ENCODE data around the gene PCDH9.

The PCDH9 gene

GRCh38 chr13:66530686-66531085 lies 699.5 kb downstream of the PCDH9 start:
- DNase-seq (ENCODE audit: extremely low spot score, insufficient read length, low read depth) (no peak), FAIRE-seq (no peak)

GRCh38 chr13:66530158-66530557 lies 700.0 kb downstream of the PCDH9 start:
- FAIRE-seq, result no peak

DNA sequence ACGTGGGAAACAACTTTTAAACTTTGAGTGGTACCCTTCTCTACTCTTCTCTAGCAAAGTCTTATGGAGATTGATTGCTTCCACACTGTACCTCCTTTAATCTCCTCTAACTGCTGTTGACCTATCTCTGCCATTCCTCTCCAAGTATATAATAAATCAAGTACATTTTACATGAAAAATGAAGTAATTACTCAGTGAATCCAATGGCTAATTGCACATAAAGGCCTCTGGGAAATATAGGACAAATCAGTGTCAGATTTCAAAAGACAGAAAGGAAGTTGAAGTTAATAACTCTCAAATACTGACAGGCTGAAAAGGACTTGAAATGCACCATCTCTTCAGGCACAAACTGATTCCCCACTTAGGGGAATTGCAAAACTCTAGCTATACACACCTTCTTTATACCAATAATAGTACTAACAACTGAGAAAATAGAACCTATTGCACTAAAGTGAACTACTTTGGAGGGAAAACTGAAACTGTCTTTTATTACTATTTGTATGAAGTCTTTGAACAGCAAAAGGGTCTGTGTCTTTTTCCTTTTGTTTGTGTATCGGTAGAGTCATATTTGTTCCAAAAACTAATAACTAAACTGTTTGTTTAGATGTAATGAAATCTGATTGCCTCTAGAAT lies 701.1 kb downstream of the PCDH9 start:
- no peak for DNase-seq (ENCODE audit: extremely low spot score, insufficient read length, low read depth)
- FAIRE-seq, result no peak

More at GRCh38 chr13:66530158-66530557, 700.0 kb downstream of the PCDH9 start:
- no peak for DNase-seq (ENCODE audit: extremely low spot score, insufficient read length, low read depth)

DNA sequence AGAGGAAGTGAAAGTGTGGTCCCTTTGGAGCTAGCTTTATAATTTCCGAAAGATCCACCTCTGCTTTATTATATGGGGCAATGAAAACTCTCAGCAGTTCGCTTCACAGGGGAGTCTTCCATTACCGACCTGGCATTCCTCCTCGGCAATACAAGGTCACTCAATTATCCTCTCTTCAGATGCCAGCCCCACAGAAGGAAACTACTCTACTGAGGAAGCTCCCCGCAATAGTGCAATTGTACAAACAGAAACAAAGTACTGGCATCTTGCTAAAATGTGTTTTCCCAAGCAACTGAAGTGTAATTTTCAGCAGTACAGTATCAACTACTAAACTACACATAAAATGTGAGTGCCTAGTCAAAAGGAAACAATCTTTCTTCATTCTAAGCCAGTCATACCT lies 702.0 kb downstream of the PCDH9 start:
- FAIRE-seq (no peak), DNase-seq (ENCODE audit: extremely low spot score, insufficient read length, low read depth) (no peak)

- FAIRE-seq (no peak), DNase-seq (ENCODE audit: extremely low spot score, insufficient read length, low read depth) (no peak)
These were observed 709.4 kb downstream of the PCDH9 start for GRCh38 chr13:66520511-66521355.

- FAIRE-seq, result no peak
These were observed 710.9 kb downstream of the PCDH9 start for GRCh38 chr13:66519259-66519658.

GRCh38 chr13:66518068-66518467 lies 712.1 kb downstream of the PCDH9 start:
- DNase-seq (ENCODE audit: extremely low spot score, insufficient read length, low read depth) (no peak), FAIRE-seq (no peak)

More at GRCh38 chr13:66519259-66519658, 710.9 kb downstream of the PCDH9 start:
- no peak for DNase-seq (ENCODE audit: extremely low spot score, insufficient read length, low read depth)

DNA sequence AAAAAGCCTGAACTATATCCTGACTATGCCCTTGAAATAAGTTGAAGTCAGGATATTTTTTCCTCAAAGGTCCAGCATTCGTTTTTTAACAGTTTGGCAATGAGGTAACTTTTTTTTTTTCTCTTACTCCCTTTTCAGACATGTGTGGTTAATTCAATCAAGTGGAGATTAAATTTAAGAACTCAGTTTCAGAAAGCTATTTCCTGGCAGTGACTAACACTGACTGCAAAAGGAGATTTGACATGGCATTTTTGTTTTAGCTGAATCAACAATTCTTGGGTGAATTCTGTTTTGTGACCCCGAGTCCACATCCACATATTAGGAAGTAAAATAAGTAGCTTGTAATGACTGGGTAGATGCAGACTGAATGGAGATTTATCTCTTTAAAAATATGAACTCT lies 716.4 kb downstream of the PCDH9 start:
- no peak for FAIRE-seq
- DNase-seq (ENCODE audit: extremely low spot score, insufficient read length, low read depth), result no peak

- DNase-seq (ENCODE audit: extremely low spot score, insufficient read length, low read depth) (no peak), FAIRE-seq (no peak)
These were observed 721.0 kb downstream of the PCDH9 start for GRCh38 chr13:66509175-66509574.

DNA sequence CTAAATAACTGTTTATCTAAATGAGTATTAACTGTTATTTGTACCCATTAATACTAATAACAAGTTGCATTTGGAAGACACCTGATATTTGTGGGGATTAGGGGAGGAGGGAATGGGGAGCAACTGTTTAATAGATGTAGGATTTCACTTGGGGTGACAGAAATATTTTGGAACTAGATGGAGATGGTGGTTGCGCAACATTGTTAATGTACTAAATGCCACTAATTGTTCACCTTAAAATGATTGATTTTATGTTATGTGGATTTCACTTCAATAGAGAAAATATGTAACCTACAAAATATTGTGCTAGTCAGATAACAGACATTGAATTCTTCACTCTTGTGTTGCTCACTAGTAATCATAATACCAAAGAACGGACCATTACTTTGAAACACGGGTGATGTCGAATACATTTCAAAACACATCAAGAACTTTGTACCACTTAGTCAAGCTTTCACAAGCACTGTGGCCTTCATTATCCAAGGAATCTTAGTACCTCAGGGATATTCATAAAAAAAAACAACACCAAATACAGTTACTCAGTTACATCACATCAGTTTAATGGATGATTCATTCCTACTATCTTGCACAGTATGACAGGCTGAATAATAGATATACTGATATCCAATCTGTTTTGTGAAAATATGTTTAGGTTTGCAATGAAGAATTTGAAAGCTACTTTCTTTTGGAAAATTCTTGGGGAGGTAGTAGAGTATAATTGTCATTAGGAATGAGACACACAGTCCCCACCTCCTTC lies 721.8 kb downstream of the PCDH9 start:
- no peak for DNase-seq (ENCODE audit: extremely low spot score, insufficient read length, low read depth)
- FAIRE-seq, result no peak

DNA sequence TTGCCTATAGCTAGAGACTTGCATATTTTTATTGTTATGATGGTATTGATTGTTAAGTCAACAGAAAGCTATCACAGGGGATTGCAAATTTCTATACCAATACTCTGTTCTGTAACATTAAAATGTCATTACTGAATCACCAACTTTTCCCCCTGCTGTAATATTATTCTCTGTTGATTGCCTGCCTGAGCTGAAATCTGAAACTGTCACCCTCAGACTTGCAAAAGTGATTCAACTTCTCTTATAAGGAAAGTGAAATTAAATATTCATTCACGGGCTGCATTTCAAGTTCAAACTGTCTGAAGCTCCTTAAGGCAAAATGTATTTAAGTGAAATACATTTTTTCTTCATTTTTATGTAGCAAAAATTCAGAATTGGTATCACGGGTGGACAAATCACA lies 723.2 kb downstream of the PCDH9 start:
- DNase-seq (ENCODE audit: extremely low spot score, insufficient read length, low read depth), result no peak
- FAIRE-seq, result no peak

DNA sequence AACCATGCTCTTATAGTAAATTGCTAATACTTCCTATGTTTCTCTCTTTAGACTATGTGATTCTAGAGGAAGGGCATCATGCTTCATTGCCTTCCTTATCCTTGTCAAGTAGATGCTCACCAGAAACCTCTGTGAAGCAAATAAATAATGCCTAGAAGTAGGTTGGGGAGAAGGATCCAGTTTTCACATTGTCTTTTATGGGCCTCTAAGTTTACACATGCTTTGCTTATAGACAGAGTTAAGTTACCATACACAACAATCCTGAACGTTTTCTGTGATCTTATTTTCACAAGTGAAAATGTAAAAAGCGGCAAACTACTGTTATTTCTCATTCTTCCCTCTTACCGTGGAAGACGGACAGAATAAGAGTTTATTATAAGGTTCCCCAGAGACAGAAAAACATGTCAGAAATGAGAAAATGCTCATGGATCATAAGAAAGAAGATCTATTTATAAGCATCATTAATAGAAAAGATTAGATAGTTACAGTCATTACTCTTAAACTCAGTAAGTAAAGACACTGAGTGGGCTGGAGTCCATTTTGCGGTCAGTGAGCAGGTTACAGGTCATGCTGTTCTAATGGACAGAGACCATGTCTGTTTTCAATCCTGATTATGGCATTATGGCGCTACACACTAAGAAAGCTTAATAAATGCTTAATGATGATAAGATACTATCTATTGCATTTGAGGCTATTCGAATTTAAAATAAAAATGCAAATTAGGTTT lies 723.9 kb downstream of the PCDH9 start:
- no peak for FAIRE-seq

GRCh38 chr13:66503890-66504289 lies 726.2 kb downstream of the PCDH9 start:
- DNase-seq (ENCODE audit: extremely low spot score, insufficient read length, low read depth) (no peak), FAIRE-seq (no peak)

More for the DNA sequence above, 723.9 kb downstream of the PCDH9 start:
- no peak for DNase-seq (ENCODE audit: extremely low spot score, insufficient read length, low read depth)

GRCh38 chr13:66501181-66501580 lies 729.0 kb downstream of the PCDH9 start:
- no peak for FAIRE-seq
- DNase-seq (ENCODE audit: extremely low spot score, insufficient read length, low read depth), result no peak

DNA sequence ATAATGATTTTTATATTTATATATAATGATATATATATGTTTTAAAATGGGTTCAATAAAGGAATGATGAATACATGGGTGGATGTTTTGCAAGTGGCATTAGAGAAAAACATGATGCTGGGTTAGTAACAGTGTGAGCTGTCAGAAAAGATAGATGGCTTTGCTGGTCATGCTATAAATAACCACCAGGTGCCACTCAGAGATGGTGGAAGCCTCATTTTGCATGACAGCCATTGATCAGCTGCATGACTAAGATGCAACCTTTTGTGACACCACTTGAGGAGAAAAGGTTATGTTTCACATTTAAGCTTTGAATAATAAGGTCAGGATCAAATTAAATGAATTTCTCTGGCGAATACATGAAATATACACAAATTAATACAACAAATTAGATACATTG lies 737.7 kb downstream of the PCDH9 start:
- DNase-seq (ENCODE audit: extremely low spot score, insufficient read length, low read depth) (no peak), FAIRE-seq (no peak)

- DNase-seq (ENCODE audit: extremely low spot score, insufficient read length, low read depth) (no peak), FAIRE-seq (no peak)
These were observed 738.9 kb downstream of the PCDH9 start for GRCh38 chr13:66491251-66491650.

DNA sequence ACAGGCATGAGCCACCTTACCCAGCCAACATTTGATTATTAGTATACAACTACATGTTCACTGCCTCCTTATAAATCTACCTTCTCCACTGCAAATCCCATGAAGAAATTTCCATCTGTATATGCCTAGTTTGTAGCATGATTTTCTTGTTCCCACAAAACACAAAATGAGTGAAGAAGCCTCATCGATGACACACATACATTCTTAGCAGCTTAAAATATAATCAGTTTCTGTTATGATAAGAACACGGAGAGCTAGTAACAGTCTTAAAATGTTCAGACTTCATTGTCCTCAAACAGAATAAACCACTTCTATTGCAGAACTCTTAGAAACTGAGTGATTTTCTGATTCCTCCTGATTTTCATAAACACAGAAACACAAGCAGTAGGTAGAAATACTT lies 740.5 kb downstream of the PCDH9 start:
- FAIRE-seq, result no peak
- DNase-seq (ENCODE audit: extremely low spot score, insufficient read length, low read depth), result no peak

- FAIRE-seq, result no peak
These were observed 741.0 kb downstream of the PCDH9 start for GRCh38 chr13:66489172-66489571.

GRCh38 chr13:66483712-66484111 lies 746.4 kb downstream of the PCDH9 start:
- DNase-seq (ENCODE audit: extremely low spot score, insufficient read length, low read depth), result no peak

More at GRCh38 chr13:66489172-66489571, 741.0 kb downstream of the PCDH9 start:
- DNase-seq (ENCODE audit: extremely low spot score, insufficient read length, low read depth), result no peak

GRCh38 chr13:66482836-66483235 lies 747.3 kb downstream of the PCDH9 start:
- DNase-seq (ENCODE audit: extremely low spot score, insufficient read length, low read depth) (no peak), FAIRE-seq (no peak)

More at GRCh38 chr13:66483712-66484111, 746.4 kb downstream of the PCDH9 start:
- FAIRE-seq, result no peak

Measured in GM18507 (cell line).